ENCODE measurements around the gene MPDU1.

Gene MPDU1

GRCh38 chr17:7631398-7632380 is 48.0 kb downstream of the MPDU1 start:
- no peak overlapping the region for H3K9ac ChIP-seq (ENCODE audit: low read depth, low read length)
- no peaks in the 10 kb centered on the region for H3K36me3 ChIP-seq (ENCODE audit: insufficient read depth, low read length)
- peaks cover 15% of the 10 kb centered on the region; the same call in 1 of the 2 replicates for H3K4me1 ChIP-seq (ENCODE audit: insufficient read depth, low read length)
- H3K9me3 ChIP-seq (ENCODE audit: control insufficient read depth, insufficient read depth, low read length): no peaks in the 10 kb centered on the region

DNA sequence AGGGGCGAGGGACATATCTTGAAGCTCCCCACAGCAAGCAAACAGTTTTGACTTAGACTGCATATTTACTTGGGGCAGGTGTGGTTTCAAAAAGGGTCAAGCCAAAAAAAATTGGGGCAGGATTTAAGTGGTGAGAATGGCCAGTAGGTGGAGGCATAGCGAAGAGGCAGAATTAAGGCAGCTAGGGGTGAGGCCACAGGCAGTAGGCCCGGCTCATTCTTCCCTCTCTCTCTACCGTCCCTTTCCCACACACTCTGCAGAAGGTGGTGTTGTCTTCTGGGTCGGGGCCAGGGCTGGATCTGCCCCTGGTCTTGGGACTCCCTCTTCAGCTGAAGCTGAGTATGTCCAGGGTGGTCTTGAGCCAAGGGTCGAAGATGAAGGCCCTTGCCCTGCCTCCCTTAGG is 48.8 kb downstream of the MPDU1 start:
- Histone ChIP-seq H3K36me3 (ENCODE audit: insufficient read depth, low read length) (no peaks in the 10 kb centered on the region), H3K9ac (ENCODE audit: low read depth, low read length) (no peak overlapping the region), H3K9me3 (ENCODE audit: control insufficient read depth, insufficient read depth, low read length) (no peaks in the 10 kb centered on the region), H3K4me1 (ENCODE audit: insufficient read depth, low read length) (peaks cover 15% of the 10 kb centered on the region; the same call in 1 of the 2 replicates)

DNA sequence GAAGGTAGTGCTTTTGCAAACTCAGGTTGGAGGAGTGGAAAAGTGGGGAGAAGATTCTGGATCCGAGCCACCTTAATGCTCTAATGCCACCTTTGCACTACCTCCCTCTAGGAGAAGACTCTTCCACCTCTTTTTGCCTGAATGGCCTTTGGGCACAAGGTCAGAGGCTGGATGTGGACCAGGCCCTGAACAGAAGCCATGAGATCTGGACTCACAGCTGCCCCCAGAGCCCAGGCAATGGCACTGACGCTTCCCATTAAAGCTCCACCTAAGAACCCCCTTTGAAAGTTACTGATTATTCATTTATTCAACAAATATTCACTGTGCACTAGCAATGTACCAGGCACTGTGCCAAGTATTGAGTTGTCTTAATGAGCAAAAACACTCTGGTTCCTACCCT is 49.4 kb downstream of the MPDU1 start:
- Histone ChIP-seq H3K9me3 (ENCODE audit: control insufficient read depth, insufficient read depth, low read length) (no peaks in the 10 kb centered on the region), H3K4me1 (ENCODE audit: insufficient read depth, low read length) (peaks cover 15% of the 10 kb centered on the region; the same call in 1 of the 2 replicates), H3K9ac (ENCODE audit: low read depth, low read length) (no peak overlapping the region), H3K36me3 (ENCODE audit: insufficient read depth, low read length) (no peaks in the 10 kb centered on the region)

DNA sequence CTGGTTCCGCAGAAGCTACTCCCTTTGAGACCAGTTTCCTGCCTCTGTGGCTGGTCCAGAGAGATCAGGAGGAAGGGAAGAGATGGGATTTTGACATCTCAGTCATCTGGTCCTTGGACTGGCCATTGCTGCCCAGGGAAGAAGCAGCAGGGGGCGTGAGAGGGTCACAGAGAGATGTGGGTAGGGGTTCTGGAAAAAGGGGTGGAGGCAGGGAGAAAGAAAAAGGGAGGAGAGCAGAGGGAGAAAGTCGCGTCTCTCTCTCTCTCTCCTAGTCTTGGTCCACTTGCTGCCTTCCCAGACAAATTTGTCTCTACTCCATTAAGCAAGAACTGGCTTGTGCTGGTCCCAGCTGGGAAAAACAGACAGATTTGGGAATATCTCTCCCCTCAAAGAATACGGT is 50.7 kb downstream of the MPDU1 start:
- no peaks in the 10 kb centered on the region for H3K36me3 ChIP-seq (ENCODE audit: insufficient read depth, low read length)
- H3K9ac ChIP-seq (ENCODE audit: low read depth, low read length): no peak overlapping the region
- H3K9me3 ChIP-seq (ENCODE audit: control insufficient read depth, insufficient read depth, low read length): no peaks in the 10 kb centered on the region
- peaks cover 15% of the 10 kb centered on the region; the same call in 1 of the 2 replicates for H3K4me1 ChIP-seq (ENCODE audit: insufficient read depth, low read length)

- no peaks in the 10 kb centered on the region for H3K9me3 ChIP-seq (ENCODE audit: control insufficient read depth, insufficient read depth, low read length)
- no peak overlapping the region for H3K9ac ChIP-seq (ENCODE audit: low read depth, low read length)
- no peaks in the 10 kb centered on the region for H3K36me3 ChIP-seq (ENCODE audit: insufficient read depth, low read length)
- peaks cover 15% of the 10 kb centered on the region; the same call in 1 of the 2 replicates for H3K4me1 ChIP-seq (ENCODE audit: insufficient read depth, low read length)
These were observed 52.5 kb downstream of the MPDU1 start for GRCh38 chr17:7636163-7636562.

Measured in ES-I3 (cell line).